SK-N-MC (cell line): ENCODE results near the gene PCDHGA1.
"Not testable (repeated sequence)": the region's sequence is repeated elsewhere in the genome, so short reads cannot be mapped to it uniquely, and the experiment has no call there.

Experiments
- DNase-seq: peaks from one replicate; pipeline ENCODE4 v3.0.0-alpha.2; 2011; ENCODE audit warnings: low read depth, low spot score
- H3K27ac ChIP-seq: fragments of 200-600 bp; sonication (generic); 2 replicates; pipeline ENCODE4 v1.5.1; 2016; ENCODE audit warnings: mixed run types
- H3K36me3 ChIP-seq: fragments of 200-600 bp; sonication (generic); 2 replicates; pipeline ENCODE4 v1.6.1; 2017; ENCODE audit warnings: antibody characterized with exemption, low read length, mixed read lengths; ENCODE audit not compliant: insufficient read depth
- H3K4me3 ChIP-seq: fragments of 200-600 bp; sonication (generic); 2 replicates; pipeline ENCODE4 v1.5.1; 2016
- H3K9ac ChIP-seq: fragments of 200-600 bp; sonication (generic); 2 replicates; pipeline ENCODE4 v1.8.0; 2017; ENCODE audit warnings: mixed run types, mixed read lengths; ENCODE audit not compliant: insufficient read length
- H3K9me3 ChIP-seq: fragments of 200-600 bp; sonication (generic); 2 replicates; pipeline ENCODE4 v1.6.1; 2017; ENCODE audit warnings: low read depth, mild to moderate bottlenecking, antibody characterized with exemption, low read length, moderate library complexity, mixed read lengths
- EZH2 ChIP-seq: fragments of 200-600 bp; sonication (generic); IDR thresholded peaks from one replicate; pipeline ENCODE4 v1.6.1; 2017; ENCODE audit warnings: antibody characterized with exemption
- FOXP2 ChIP-seq: optimal IDR thresholded peaks from 2 replicates; pipeline ENCODE3; 2011; ENCODE audit warnings: mild to moderate bottlenecking, moderate library complexity; ENCODE audit not compliant: insufficient read depth; ENCODE audit errors: extremely low read length, control extremely low read depth
- POLR2AphosphoS5 ChIP-seq: IDR thresholded peaks from 2 replicates; pipeline ENCODE4 v1.6.1; 2012; ENCODE audit warnings: mild to moderate bottlenecking, low read depth, low read length, borderline replicate concordance

PCDHGA1 gene

DNA sequence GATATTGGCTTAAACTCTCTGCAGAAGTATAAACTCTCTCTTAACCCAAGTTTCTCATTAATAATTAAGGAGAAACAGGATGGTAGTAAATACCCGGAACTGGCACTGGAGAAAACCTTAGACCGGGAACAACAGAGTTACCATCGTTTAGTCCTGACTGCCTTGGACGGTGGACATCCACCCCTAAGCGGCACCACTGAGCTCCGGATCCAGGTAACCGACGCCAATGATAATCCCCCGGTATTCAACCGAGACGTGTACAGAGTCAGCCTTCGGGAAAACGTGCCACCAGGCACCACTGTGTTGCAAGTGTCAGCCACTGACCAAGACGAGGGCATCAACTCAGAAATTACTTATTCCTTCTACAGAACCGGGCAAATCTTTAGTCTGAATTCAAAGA, 68.3 kb downstream of the PCDHGA1 start:
- no peaks in the 10 kb centered on the region for H3K36me3 ChIP-seq
- no peak for DNase-seq
- no peak overlapping the region for H3K4me3 ChIP-seq
- TF ChIP-seq EZH2 (no peak), FOXP2 (no peak), POLR2AphosphoS5 (no peak)
- H3K27ac ChIP-seq, result no peak overlapping the region
- no peaks in the 10 kb centered on the region for H3K9me3 ChIP-seq
- H3K9ac ChIP-seq, result no peak overlapping the region

DNA sequence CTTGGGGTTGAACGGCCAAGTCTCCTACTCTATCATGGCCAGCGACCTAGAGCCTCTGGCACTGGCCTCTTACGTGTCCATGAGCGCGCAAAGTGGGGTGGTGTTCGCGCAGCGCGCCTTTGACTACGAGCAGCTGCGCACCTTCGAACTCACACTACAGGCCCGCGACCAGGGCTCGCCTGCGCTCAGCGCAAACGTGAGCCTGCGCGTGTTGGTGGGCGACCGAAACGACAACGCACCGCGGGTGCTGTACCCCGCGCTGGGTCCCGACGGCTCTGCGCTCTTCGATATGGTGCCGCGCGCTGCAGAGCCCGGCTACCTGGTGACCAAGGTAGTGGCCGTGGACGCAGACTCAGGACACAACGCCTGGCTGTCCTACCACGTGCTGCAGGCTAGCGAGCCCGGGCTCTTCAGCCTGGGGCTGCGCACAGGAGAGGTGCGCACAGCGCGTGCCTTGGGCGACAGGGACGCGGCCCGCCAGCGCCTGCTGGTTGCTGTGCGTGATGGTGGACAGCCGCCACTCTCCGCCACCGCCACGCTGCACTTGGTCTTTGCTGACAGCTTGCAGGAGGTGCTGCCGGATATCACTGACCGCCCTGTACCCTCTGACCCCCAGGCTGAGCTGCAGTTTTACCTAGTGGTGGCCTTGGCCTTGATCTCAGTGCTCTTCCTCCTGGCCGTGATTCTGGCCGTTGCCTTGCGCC, 69.4 kb downstream of the PCDHGA1 start:
- DNase-seq, result no peak
- no peak overlapping the region for H3K9ac ChIP-seq
- no peak for TF ChIP-seq POLR2AphosphoS5
- TF ChIP-seq EZH2, result no peak
- TF ChIP-seq FOXP2, result no peak
- no peak overlapping the region for H3K27ac ChIP-seq
- H3K9me3 ChIP-seq, result no peaks in the 10 kb centered on the region
- no peak overlapping the region for H3K4me3 ChIP-seq
- no peaks in the 10 kb centered on the region for H3K36me3 ChIP-seq

DNA sequence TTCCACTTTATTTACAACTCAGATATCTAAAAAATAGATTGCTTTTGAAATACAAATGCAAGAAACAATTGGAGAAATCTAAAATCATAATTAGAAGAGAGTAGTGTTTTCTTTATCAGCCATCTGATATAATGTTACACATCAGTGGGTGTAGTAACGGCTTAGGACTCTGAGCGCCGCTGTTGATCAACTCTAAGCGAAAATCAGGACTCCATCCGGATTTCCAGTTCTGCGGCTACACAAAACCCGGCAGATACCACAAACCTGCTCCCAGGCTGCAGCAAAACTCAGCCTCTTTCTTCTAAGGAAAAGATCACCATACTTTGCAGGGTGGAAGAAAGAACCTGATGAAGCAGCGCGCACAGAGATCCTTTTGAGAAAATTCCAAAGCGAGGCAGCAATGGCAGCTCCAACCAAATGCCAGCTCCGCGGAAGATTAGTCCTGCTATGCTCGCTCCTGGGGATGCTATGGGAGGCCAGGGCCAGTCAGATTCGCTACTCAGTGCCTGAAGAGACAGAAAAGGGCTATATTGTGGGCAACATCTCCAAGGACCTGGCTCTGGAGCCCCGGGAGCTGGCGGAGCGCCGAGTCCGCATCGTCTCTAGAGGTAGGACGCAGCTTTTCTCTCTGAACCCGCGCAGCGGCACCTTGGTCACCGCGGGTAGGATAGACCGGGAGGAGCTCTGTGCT, 72.4 kb downstream of the PCDHGA1 start, which contains the start of gene PCDHGA9:
TSS of gene PCDHGA9 (plus strand) at position 226 of the 691 bp plus-strand sequence. CDS start at position 401, 175 bp downstream.
- no peak for TF ChIP-seq EZH2
- no peak for TF ChIP-seq POLR2AphosphoS5
- TF ChIP-seq FOXP2, result no peak
- DNase-seq, result no peak
- Histone ChIP-seq H3K9ac (no peak within 1 kb of the TSS), H3K36me3 (no peaks in the 10 kb centered on the region), H3K4me3 (no peak within 1 kb of the TSS), H3K9me3 (no peaks in the 10 kb centered on the region), H3K27ac (no peak within 1 kb of the TSS)

DNA sequence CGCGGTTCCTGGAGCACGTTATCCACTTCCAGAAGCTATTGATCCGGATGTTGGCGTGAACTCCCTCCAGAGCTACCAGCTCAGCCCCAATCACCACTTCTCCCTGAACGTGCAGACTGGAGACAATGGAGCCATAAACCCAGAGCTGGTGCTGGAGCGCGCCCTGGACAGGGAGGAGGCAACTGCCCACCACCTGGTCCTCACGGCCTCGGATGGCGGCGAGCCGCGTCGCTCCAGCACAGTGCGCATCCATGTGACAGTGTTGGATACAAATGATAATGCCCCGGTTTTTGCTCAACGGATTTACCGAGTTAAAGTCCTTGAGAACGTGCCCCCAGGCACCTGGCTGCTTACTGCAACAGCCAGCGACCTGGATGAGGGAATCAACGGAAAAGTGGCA, 73.1 kb downstream of the PCDHGA1 start:
- no peak overlapping the region for H3K27ac ChIP-seq
- no peak for DNase-seq
- H3K4me3 ChIP-seq, result no peak overlapping the region
- TF ChIP-seq EZH2 (no peak), FOXP2 (no peak), POLR2AphosphoS5 (no peak)
- H3K36me3 ChIP-seq, result no peaks in the 10 kb centered on the region
- H3K9ac ChIP-seq, result no peak overlapping the region
- H3K9me3 ChIP-seq, result no peaks in the 10 kb centered on the region

DNA sequence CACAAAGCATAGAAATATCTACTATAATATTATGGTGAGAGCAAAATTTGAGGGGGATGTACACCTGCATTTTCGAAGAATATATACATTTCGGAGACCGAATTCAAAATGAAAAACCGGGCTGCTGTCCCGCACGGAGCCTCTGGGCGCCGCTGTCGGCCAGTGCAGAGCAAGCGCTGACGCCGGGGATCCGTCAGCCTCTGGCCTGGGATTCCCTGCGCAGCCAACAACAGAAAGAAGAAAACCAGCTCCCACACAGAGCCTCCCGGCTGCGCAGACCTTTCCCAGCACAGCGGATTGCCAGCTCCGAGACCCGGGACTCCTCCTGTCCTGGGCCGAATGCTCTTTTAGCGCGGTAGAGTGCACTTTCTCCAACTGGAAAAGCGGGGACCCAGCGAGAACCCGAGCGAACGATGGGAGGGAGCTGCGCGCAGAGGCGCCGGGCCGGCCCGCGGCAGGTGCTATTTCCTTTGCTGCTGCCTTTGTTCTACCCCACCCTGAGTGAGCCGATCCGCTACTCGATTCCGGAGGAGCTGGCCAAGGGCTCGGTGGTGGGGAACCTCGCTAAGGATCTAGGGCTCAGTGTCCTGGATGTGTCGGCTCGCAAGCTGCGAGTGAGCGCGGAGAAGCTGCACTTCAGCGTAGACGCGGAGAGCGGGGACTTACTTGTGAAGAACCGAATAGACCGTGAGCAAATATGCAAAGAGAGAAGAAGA, 77.6 kb downstream of the PCDHGA1 start, which contains the start of gene PCDHGB6:
TSS of gene PCDHGB6 (plus strand) at position 232 of the 716 bp plus-strand sequence. CDS start at position 414, 182 bp downstream.
- not testable (repeated sequence) for H3K4me3 ChIP-seq, H3K9ac ChIP-seq, H3K9me3 ChIP-seq, DNase-seq, H3K36me3 ChIP-seq, H3K27ac ChIP-seq

DNA sequence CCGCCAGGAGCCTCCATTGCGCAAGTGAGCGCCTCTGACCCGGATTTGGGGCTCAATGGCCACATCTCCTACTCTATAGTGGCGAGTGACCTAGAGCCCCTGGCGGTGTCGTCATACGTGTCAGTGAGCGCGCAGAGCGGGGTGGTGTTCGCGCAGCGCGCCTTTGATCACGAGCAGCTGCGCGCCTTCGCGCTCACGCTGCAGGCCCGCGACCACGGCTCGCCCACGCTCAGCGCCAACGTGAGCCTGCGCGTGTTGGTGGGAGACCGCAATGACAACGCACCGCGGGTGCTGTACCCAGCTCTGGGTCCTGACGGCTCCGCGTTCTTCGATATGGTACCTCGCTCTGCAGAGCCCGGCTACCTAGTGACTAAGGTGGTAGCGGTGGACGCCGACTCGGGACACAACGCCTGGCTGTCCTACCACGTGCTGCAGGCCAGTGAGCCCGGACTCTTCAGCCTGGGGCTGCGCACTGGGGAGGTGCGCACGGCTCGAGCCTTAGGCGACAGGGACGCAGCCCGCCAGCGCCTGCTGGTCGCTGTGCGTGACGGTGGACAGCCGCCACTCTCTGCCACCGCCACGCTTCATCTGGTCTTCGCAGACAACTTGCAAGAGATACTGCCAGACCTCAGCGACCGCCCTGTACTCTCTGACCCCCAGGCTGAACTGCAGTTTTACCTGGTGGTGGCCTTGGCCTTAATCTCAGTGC, 79.4 kb downstream of the PCDHGA1 start:
- Histone ChIP-seq H3K9ac (no peak overlapping the region), H3K4me3 (no peak overlapping the region), H3K9me3 (no peaks in the 10 kb centered on the region), H3K27ac (no peak overlapping the region), H3K36me3 (no peaks in the 10 kb centered on the region)
- DNase-seq, result no peak
- TF ChIP-seq POLR2AphosphoS5 (no peak), FOXP2 (no peak), EZH2 (no peak)

DNA sequence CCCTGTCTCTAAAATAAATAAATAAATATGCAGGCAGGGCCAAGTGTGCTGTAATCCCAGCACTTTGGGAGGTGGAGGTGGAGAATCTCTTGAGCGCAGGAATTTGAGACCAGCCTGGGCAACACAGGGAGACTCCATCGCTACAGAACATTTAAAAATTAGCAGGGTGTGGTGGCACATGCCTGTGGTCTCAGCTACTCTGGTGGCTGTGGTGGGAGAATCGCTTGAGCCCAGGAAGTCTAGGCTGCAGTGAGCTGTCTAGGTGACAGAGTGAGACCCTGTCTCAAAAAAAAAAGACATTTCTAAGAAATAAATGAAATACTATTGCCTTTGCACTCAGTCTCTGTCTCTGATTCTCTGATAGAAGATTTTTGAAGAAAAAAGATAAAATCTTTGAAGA, 81.3 kb downstream of the PCDHGA1 start:
- DNase-seq, result no peak
- Histone ChIP-seq H3K9ac (no peak overlapping the region), H3K36me3 (no peaks in the 10 kb centered on the region), H3K27ac (no peak overlapping the region), H3K4me3 (no peak overlapping the region), H3K9me3 (no peaks in the 10 kb centered on the region)
- TF ChIP-seq POLR2AphosphoS5 (no peak), EZH2 (no peak), FOXP2 (no peak)

DNA sequence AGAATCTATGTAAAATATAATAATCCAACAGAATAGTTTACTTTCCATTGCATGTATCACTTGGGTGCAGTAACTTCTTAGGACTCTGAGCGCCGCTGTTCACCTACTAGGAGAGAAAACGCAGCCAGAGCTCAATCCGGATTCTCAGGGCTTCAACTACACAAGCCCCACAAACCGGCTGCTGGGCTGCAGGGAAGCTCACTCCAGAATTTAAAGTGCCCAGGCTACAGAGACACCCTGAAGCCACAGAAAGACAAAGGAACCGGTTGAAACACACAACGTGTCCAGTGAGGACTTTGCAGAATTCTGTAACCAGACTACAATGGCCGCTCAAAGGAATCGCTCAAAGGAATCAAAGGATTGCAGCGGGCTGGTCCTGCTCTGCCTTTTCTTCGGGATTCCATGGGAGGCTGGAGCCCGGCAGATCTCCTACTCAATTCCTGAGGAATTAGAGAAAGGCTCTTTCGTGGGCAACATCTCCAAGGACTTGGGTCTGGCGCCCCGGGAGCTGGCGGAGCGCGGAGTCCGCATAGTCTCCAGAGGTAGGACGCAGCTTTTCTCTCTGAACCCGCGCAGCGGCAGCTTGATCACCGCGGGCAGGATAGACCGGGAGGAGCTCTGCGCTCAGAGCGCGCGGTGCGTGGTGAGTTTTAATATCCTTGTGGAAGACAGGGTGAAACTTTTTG, 82.7 kb downstream of the PCDHGA1 start, which contains the start of gene PCDHGA10:
TSS of gene PCDHGA10 (plus strand) at position 134 of the 686 bp plus-strand sequence. CDS start at position 323, 189 bp downstream.
- TF ChIP-seq EZH2 (no peak), POLR2AphosphoS5 (no peak), FOXP2 (no peak)
- H3K36me3 ChIP-seq, result no peaks in the 10 kb centered on the region
- H3K4me3 ChIP-seq, result no peak within 1 kb of the TSS
- H3K9ac ChIP-seq, result no peak within 1 kb of the TSS
- no peak within 1 kb of the TSS for H3K27ac ChIP-seq
- H3K9me3 ChIP-seq, result no peaks in the 10 kb centered on the region
- no peak for DNase-seq
